Karpas-422 (cell line): ENCODE measurements around the gene ETFDH. TPM values are rescaled to one million over a fixed set of nuclear protein-coding genes. Genes with fewer than 3 reads are reported as not detected.
"Not testable (repeated sequence)": the region's sequence is repeated elsewhere in the genome, so short reads cannot be mapped to it uniquely, and the experiment has no call there.

Experiments used
- DNase-seq: peaks from one replicate; pipeline ENCODE4 v3.0.0-alpha.2; 2015
- H2AFZ ChIP-seq: fragments of 200-600 bp; sonication (generic); 2 replicates; pipeline ENCODE4 v1.6.1; 2014; ENCODE audit warnings: antibody characterized with exemption, low read length, mixed read lengths
- H3K27ac ChIP-seq: fragments of 200-600 bp; sonication (generic); 2 replicates; pipeline ENCODE4 v1.5.1; 2014; ENCODE audit warnings: mild to moderate bottlenecking, low read length, moderate library complexity
- H3K27me3 ChIP-seq: fragments of 200-600 bp; sonication (generic); 2 replicates; pipeline ENCODE4 v1.6.1; 2014; ENCODE audit warnings: low read length, mixed read lengths
- H3K36me3 ChIP-seq: fragments of 200-600 bp; sonication (generic); 2 replicates; pipeline ENCODE4 v1.6.1; 2014; ENCODE audit warnings: low read length, mixed read lengths; ENCODE audit not compliant: insufficient read depth
- H3K4me1 ChIP-seq: fragments of 200-600 bp; sonication (generic); 2 replicates; pipeline ENCODE4 v1.6.1; 2014; ENCODE audit warnings: mild to moderate bottlenecking, low read length, mixed read lengths
- H3K4me2 ChIP-seq: fragments of 200-600 bp; sonication (generic); 2 replicates; pipeline ENCODE4 v1.6.1; 2014; ENCODE audit warnings: low read length, low read depth, mild to moderate bottlenecking; ENCODE audit not compliant: poor library complexity, severe bottlenecking
- H3K4me3 ChIP-seq: fragments of 200-600 bp; sonication (generic); 2 replicates; pipeline ENCODE4 v1.5.1; 2014; ENCODE audit warnings: mild to moderate bottlenecking, antibody characterized with exemption, low read length, mixed read lengths
- H3K79me2 ChIP-seq: fragments of 200-600 bp; sonication (generic); 2 replicates; pipeline ENCODE4 v1.6.1; 2014; ENCODE audit warnings: mild to moderate bottlenecking, low read length, mixed read lengths
- H3K9ac ChIP-seq: fragments of 200-600 bp; sonication (generic); 2 replicates; pipeline ENCODE4 v1.6.0; 2014; ENCODE audit warnings: low read length
- H3K9me2 ChIP-seq: fragments of 200-600 bp; sonication (generic), shearing (Covaris generic); replicated peaks from 2 replicates; pipeline ENCODE4 v1.6.0; 2014; ENCODE audit warnings: mild to moderate bottlenecking, low read length, moderate library complexity; ENCODE audit not compliant: insufficient read depth
- H3K9me3 ChIP-seq: fragments of 300-700, 200-600 bp; sonication (generic); 2 replicates; pipeline ENCODE4 v1.6.1; 2014; ENCODE audit warnings: low read length, mixed read lengths
- H4K20me1 ChIP-seq: fragments of 200-600 bp; sonication (generic); 2 replicates; pipeline ENCODE4 v1.6.1; 2014; ENCODE audit warnings: mild to moderate bottlenecking, antibody characterized with exemption, low read length, low read depth; ENCODE audit not compliant: insufficient read depth
- total RNA-seq: library from RNA; depleted of rRNA; stranded (reverse); fragments of >200 nt; shearing (Covaris generic); gene quantifications from 2 replicates; pipeline ENCODE4 v1.2.3, GENCODE V29; 2014; ENCODE audit warnings: low replicate concordance

ETFDH gene
- total RNA-seq, 1 experiment from 2014 or later: 54.3 TPM

- Histone ChIP-seq H3K4me3 (no peak overlapping the region), H3K4me2 (no peak overlapping the region), H3K36me3 (no peaks in the 10 kb centered on the region), H3K27ac (no peak overlapping the region), H3K4me1 (no peaks in the 10 kb centered on the region), H3K9me2 (no peaks in the 10 kb centered on the region), H3K27me3 (no peaks in the 10 kb centered on the region), H3K79me2 (no peaks in the 10 kb centered on the region), H3K9me3 (no peaks in the 10 kb centered on the region), H4K20me1 (no peaks in the 10 kb centered on the region), H2AFZ (no peak overlapping the region), H3K9ac (no peak overlapping the region)
- DNase-seq: no peak
These were observed 69.4 kb downstream of the ETFDH start for GRCh38 chr4:158741326-158742021.

GRCh38 chr4:158746537-158746936 is 74.4 kb downstream of the ETFDH start:
- not testable (repeated sequence) for H3K9me2 ChIP-seq

GRCh38 chr4:158750379-158750778 is 78.3 kb downstream of the ETFDH start:
- Histone ChIP-seq H3K9me3 (no peaks in the 10 kb centered on the region), H3K27ac (no peak overlapping the region), H3K27me3 (0 out of 2 replicates have a peak, but pooled peaks cover 3% of the 10 kb centered on the region), H3K9ac (no peak overlapping the region), H3K4me1 (no peaks in the 10 kb centered on the region), H2AFZ (no peak overlapping the region), H3K79me2 (no peaks in the 10 kb centered on the region), H3K4me3 (no peak overlapping the region), H3K9me2 (no peaks in the 10 kb centered on the region), H4K20me1 (no peaks in the 10 kb centered on the region), H3K4me2 (no peak overlapping the region), H3K36me3 (no peaks in the 10 kb centered on the region)
- DNase-seq: no peak

More at GRCh38 chr4:158746537-158746936, 74.4 kb downstream of the ETFDH start:
- not testable (repeated sequence) for H3K4me2 ChIP-seq, H4K20me1 ChIP-seq, DNase-seq, H3K79me2 ChIP-seq, H3K9me3 ChIP-seq, H3K4me1 ChIP-seq, H3K4me3 ChIP-seq, H2AFZ ChIP-seq, H3K36me3 ChIP-seq, H3K9ac ChIP-seq, H3K27me3 ChIP-seq, H3K27ac ChIP-seq

GRCh38 chr4:158754385-158755180 is 82.5 kb downstream of the ETFDH start:
- no peaks in the 10 kb centered on the region for H3K79me2 ChIP-seq
- H3K27ac ChIP-seq: no peak overlapping the region
- 0 out of 2 replicates have a peak, but pooled peaks cover 3% of the 10 kb centered on the region for H3K27me3 ChIP-seq
- no peak for DNase-seq
- H3K9me2 ChIP-seq: no peaks in the 10 kb centered on the region
- H3K9ac ChIP-seq: no peak overlapping the region
- no peaks in the 10 kb centered on the region for H3K36me3 ChIP-seq
- no peak overlapping the region for H3K4me2 ChIP-seq
- H3K9me3 ChIP-seq: no peaks in the 10 kb centered on the region
- no peak overlapping the region for H2AFZ ChIP-seq
- no peak overlapping the region for H3K4me3 ChIP-seq
- H3K4me1 ChIP-seq: no peaks in the 10 kb centered on the region
- H4K20me1 ChIP-seq: no peaks in the 10 kb centered on the region

GRCh38 chr4:158755819-158756218 is 83.7 kb downstream of the ETFDH start:
- H3K9me2 ChIP-seq, H3K27ac ChIP-seq, H3K4me1 ChIP-seq, H3K36me3 ChIP-seq, H3K9me3 ChIP-seq, H2AFZ ChIP-seq, DNase-seq, H4K20me1 ChIP-seq, H3K27me3 ChIP-seq, H3K79me2 ChIP-seq, H3K9ac ChIP-seq, H3K4me3 ChIP-seq, H3K4me2 ChIP-seq: not testable (repeated sequence)

GRCh38 chr4:158756588-158756987 is 84.5 kb downstream of the ETFDH start:
- Histone ChIP-seq H2AFZ (no peak overlapping the region), H3K9me3 (no peaks in the 10 kb centered on the region), H3K27me3 (no peaks in the 10 kb centered on the region), H3K9me2 (no peaks in the 10 kb centered on the region), H3K4me3 (no peak overlapping the region), H3K4me2 (no peak overlapping the region), H3K36me3 (no peaks in the 10 kb centered on the region), H3K9ac (no peak overlapping the region), H3K79me2 (no peaks in the 10 kb centered on the region), H4K20me1 (no peaks in the 10 kb centered on the region), H3K4me1 (no peaks in the 10 kb centered on the region), H3K27ac (no peak overlapping the region)
- no peak for DNase-seq

- Histone ChIP-seq H2AFZ (no peak overlapping the region), H3K9me3 (no peaks in the 10 kb centered on the region), H3K36me3 (no peaks in the 10 kb centered on the region), H4K20me1 (no peaks in the 10 kb centered on the region), H3K4me1 (no peaks in the 10 kb centered on the region), H3K4me3 (no peak overlapping the region), H3K27ac (no peak overlapping the region), H3K9me2 (no peaks in the 10 kb centered on the region), H3K4me2 (no peak overlapping the region), H3K79me2 (no peaks in the 10 kb centered on the region), H3K9ac (no peak overlapping the region), H3K27me3 (no peaks in the 10 kb centered on the region)
- DNase-seq: no peak
These were observed 86.0 kb downstream of the ETFDH start for GRCh38 chr4:158758142-158758541.

GRCh38 chr4:158758703-158759102 is 86.6 kb downstream of the ETFDH start:
- no peaks in the 10 kb centered on the region for H3K9me3 ChIP-seq
- H3K27me3 ChIP-seq: no peaks in the 10 kb centered on the region
- H3K4me3 ChIP-seq: no peak overlapping the region
- no peak overlapping the region for H3K4me2 ChIP-seq
- H3K79me2 ChIP-seq: no peaks in the 10 kb centered on the region
- no peaks in the 10 kb centered on the region for H3K36me3 ChIP-seq
- no peak overlapping the region for H3K9ac ChIP-seq
- no peaks in the 10 kb centered on the region for H4K20me1 ChIP-seq
- DNase-seq: no peak
- H3K9me2 ChIP-seq: no peaks in the 10 kb centered on the region
- no peak overlapping the region for H2AFZ ChIP-seq
- no peak overlapping the region for H3K27ac ChIP-seq
- H3K4me1 ChIP-seq: no peaks in the 10 kb centered on the region
